ENCODE data around the gene GMCL2. TPM values are rescaled to one million over a fixed set of nuclear protein-coding genes. Genes with fewer than 3 reads are reported as not detected.

GMCL2 gene
- total RNA-seq, 2 experiments from 2014 or later = not detected

DNA sequence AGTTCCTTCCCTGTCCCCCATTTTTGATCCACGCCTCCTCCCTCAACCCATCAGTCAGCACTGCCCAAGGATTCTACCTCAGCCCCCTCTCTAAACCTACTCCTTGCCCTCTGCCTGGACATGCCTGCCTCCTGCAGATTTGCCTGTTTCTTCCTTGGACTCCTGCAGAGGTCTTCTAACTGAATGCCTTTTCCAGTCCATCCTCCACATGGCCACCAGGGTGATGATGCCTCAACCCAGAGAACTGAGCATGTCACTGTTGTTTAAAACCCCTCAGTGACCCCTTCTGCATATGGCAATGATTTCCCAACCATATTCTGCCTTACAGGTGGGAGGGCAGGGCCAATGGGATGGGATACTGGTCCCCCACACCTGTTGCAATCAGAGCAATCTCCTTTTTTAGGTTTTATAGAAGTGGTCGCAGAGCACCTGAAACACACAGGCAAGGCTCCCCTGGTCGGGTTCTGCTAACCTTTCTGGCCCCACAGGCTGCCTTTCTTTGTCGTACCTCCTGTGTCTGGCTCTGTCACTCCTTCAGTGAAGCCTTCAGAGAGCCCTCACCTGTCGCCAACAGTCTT is 36.1 kb upstream of the GMCL2 start:
- H3K4me2 ChIP-seq (ENCODE audit: low read length) = no peak overlapping the region
- H3K79me2 ChIP-seq (ENCODE audit: insufficient read depth, low read depth, low read length) = peaks cover 3% of the 10 kb centered on the region; the same call in 1 of the 2 replicates
- no peak overlapping the region for H3K27ac ChIP-seq (ENCODE audit: low read depth, low read length, poor library complexity, severe bottlenecking)
- no peak overlapping the region for H3K4me3 ChIP-seq (ENCODE audit: low read depth, low read length, poor library complexity, severe bottlenecking)
- H2AFZ ChIP-seq (ENCODE audit: low read length) = no peak overlapping the region
- no peaks in the 10 kb centered on the region for H3K4me1 ChIP-seq (ENCODE audit: insufficient read depth, low read length, poor library complexity, severe bottlenecking)
- intact Hi-C loops (cut with micrococcal nuclease; ENCODE audit: unreplicated experiment) = no loop called here
- H4K20me1 ChIP-seq (ENCODE audit: insufficient read depth, low read length) = 0 out of 2 replicates have a peak, but pooled peaks cover 5% of the 10 kb centered on the region
- DNase-seq (ENCODE audit: low spot score) = no peak
- ChIA-PET CTCF (ENCODE audit: unreplicated experiment) (no interaction called here), POLR2A (no interaction called here)
- TF ChIP-seq, protein P1, sequence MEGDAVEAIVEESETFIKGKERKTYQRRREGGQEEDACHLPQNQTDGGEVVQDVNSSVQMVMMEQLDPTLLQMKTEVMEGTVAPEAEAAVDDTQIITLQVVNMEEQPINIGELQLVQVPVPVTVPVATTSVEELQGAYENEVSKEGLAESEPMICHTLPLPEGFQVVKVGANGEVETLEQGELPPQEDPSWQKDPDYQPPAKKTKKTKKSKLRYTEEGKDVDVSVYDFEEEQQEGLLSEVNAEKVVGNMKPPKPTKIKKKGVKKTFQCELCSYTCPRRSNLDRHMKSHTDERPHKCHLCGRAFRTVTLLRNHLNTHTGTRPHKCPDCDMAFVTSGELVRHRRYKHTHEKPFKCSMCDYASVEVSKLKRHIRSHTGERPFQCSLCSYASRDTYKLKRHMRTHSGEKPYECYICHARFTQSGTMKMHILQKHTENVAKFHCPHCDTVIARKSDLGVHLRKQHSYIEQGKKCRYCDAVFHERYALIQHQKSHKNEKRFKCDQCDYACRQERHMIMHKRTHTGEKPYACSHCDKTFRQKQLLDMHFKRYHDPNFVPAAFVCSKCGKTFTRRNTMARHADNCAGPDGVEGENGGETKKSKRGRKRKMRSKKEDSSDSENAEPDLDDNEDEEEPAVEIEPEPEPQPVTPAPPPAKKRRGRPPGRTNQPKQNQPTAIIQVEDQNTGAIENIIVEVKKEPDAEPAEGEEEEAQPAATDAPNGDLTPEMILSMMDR (conservative IDR thresholded peaks at IDR 0.05; ENCODE audit: low read length) = no peak
- TF ChIP-seq EZH2phosphoT487 (IDR thresholded peaks at IDR 0.05; ENCODE audit: borderline replicate concordance, low read depth, low read length) = no peak
- no TSS peak for BruUV-seq (replicated peaks)
- H3K9me2 ChIP-seq (ENCODE audit: insufficient read depth, low read length) = no peaks in the 10 kb centered on the region
- no peaks in the 10 kb centered on the region for H3K9me3 ChIP-seq (ENCODE audit: low read length)
- peaks cover 96% of the 10 kb centered on the region for H3K36me3 ChIP-seq (ENCODE audit: insufficient read depth, low read length)

DNA sequence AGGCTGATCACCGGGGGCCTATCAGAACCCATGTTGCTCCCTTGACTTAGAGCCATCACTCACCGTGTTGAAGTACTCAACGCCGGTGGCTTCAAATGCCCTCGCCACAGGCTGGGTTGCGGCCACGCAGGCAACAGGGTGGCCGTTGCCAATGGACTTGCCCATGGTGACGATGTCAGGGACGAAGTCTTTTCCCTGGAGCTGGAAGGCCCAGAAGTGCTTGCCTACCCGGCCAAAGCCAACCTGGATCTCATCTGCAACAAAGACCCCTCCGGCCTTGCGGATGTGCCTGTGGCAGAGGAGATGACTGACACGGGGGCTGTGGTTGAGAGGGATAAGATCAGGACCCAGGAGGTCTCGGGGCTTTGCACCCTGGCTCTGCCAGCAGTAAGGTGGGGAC is 35.1 kb upstream of the GMCL2 start:
- Histone ChIP-seq H3K79me2 (ENCODE audit: insufficient read depth, low read depth, low read length) (peaks cover 3% of the 10 kb centered on the region; the same call in 1 of the 2 replicates), H3K9me2 (ENCODE audit: insufficient read depth, low read length) (no peaks in the 10 kb centered on the region), H3K27ac (ENCODE audit: low read depth, low read length, poor library complexity, severe bottlenecking) (no peak overlapping the region), H3K36me3 (ENCODE audit: insufficient read depth, low read length) (peaks cover 93% of the 10 kb centered on the region), H3K4me1 (ENCODE audit: insufficient read depth, low read length, poor library complexity, severe bottlenecking) (no peaks in the 10 kb centered on the region), H3K4me2 (ENCODE audit: low read length) (no peak overlapping the region), H4K20me1 (ENCODE audit: insufficient read depth, low read length) (0 out of 2 replicates have a peak, but pooled peaks cover 6% of the 10 kb centered on the region), H2AFZ (ENCODE audit: low read length) (no peak overlapping the region), H3K9me3 (ENCODE audit: low read length) (no peaks in the 10 kb centered on the region), H3K4me3 (ENCODE audit: low read depth, low read length, poor library complexity, severe bottlenecking) (no peak overlapping the region)
- no peak for TF ChIP-seq EZH2phosphoT487 (IDR thresholded peaks at IDR 0.05; ENCODE audit: borderline replicate concordance, low read depth, low read length)
- TF ChIP-seq, protein P1 (conservative IDR thresholded peaks at IDR 0.05; ENCODE audit: low read length) = no peak
- no TSS peak for BruUV-seq (replicated peaks)
- POLR2A ChIA-PET = no interaction called here
- CTCF ChIA-PET (ENCODE audit: unreplicated experiment) = interaction anchor here (0.5 kb wide), 1 partner anchor 237 kb away, joined by 11 read pairs; no protein-coding TSS in a partner anchor
- intact Hi-C loops (cut with micrococcal nuclease; ENCODE audit: unreplicated experiment) = no loop called here
- no peak for DNase-seq (ENCODE audit: low spot score)

- Histone ChIP-seq H3K4me2 (ENCODE audit: low read length) (no peak overlapping the region), H3K9me2 (ENCODE audit: insufficient read depth, low read length) (no peaks in the 10 kb centered on the region), H3K4me3 (ENCODE audit: low read depth, low read length, poor library complexity, severe bottlenecking) (no peak overlapping the region), H3K27ac (ENCODE audit: low read depth, low read length, poor library complexity, severe bottlenecking) (no peak overlapping the region), H3K9me3 (ENCODE audit: low read length) (no peaks in the 10 kb centered on the region), H3K36me3 (ENCODE audit: insufficient read depth, low read length) (peaks cover 93% of the 10 kb centered on the region), H2AFZ (ENCODE audit: low read length) (no peak overlapping the region), H3K4me1 (ENCODE audit: insufficient read depth, low read length, poor library complexity, severe bottlenecking) (no peaks in the 10 kb centered on the region), H4K20me1 (ENCODE audit: insufficient read depth, low read length) (0 out of 2 replicates have a peak, but pooled peaks cover 6% of the 10 kb centered on the region), H3K79me2 (ENCODE audit: insufficient read depth, low read depth, low read length) (peaks cover 3% of the 10 kb centered on the region; the same call in 1 of the 2 replicates)
- ChIA-PET CTCF (ENCODE audit: unreplicated experiment) (interaction anchor here (0.5 kb wide), 1 partner anchor 236 kb away, joined by 11 read pairs; no protein-coding TSS in a partner anchor), POLR2A (no interaction called here)
- BruUV-seq (replicated peaks) = no TSS peak
- DNase-seq (ENCODE audit: low spot score) = no peak
- intact Hi-C loops (cut with micrococcal nuclease; ENCODE audit: unreplicated experiment) = no loop called here
- TF ChIP-seq, protein P1 (conservative IDR thresholded peaks at IDR 0.05; ENCODE audit: low read length) = no peak
- TF ChIP-seq EZH2phosphoT487 (IDR thresholded peaks at IDR 0.05; ENCODE audit: borderline replicate concordance, low read depth, low read length) = no peak
Measured at GRCh38 chr5:178221853-178222252, 34.7 kb upstream of the GMCL2 start.

All from OCI-LY7 (cell line).